Measurements from ENCODE around the gene VPS29. TPM values are rescaled to one million over a fixed set of nuclear protein-coding genes. Genes with fewer than 3 reads are reported as not detected.

Gene VPS29
- total RNA-seq, 1 experiment from 2014 or later, result 66.3 TPM

- TF ChIP-seq HMGXB4 (CRISPR knock-in tag; IDR thresholded peaks at IDR 0.05) (no peak), NFATC4 (CRISPR knock-in tag; IDR thresholded peaks at IDR 0.05) (no peak), GTF2I (CRISPR knock-in tag; conservative IDR thresholded peaks at IDR 0.05) (no peak), FOXJ3 (CRISPR knock-in tag; IDR thresholded peaks at IDR 0.05; ENCODE audit: borderline replicate concordance) (no peak), MLX (CRISPR knock-in tag; IDR thresholded peaks at IDR 0.05) (no peak), IRF1 (CRISPR knock-in tag; IDR thresholded peaks at IDR 0.05) (no peak)
Measured at GRCh38 chr12:110513842-110514241, 11.9 kb upstream of the VPS29 start (continued).

GRCh38 chr12:110508071-110508586 lies 6.2 kb upstream of the VPS29 start:
- peaks cover 26% of the 10 kb centered on the region for H3K27me3 Mint-ChIP-seq (ENCODE audit: low read depth)
- no peak for DNase-seq (ENCODE audit: low spot score)
- H3K9me3 Mint-ChIP-seq, result 0 out of 2 replicates have a peak, but pooled peaks cover 4% of the 10 kb centered on the region
- ChIA-PET CTCF (interaction anchor here (1.2 kb wide), 1 partner anchor 39 kb away, joined by 7 read pairs; the partner anchor contains the start of gene FAM216A), POLR2A (interaction anchor here (0.6 kb wide), 1 partner anchor 152 kb away, joined by 4 read pairs; no protein-coding TSS in a partner anchor)
- no peak overlapping the region for H3K27ac Mint-ChIP-seq
- ATAC-seq, result no peak
- no peaks in the 10 kb centered on the region for H3K36me3 Mint-ChIP-seq
- no peak overlapping the region for H3K4me3 Mint-ChIP-seq
- no peak for TF ChIP-seq MYBL2 (CRISPR knock-in tag; IDR thresholded peaks at IDR 0.05)
- TF ChIP-seq E2F1 (CRISPR knock-in tag; IDR thresholded peaks at IDR 0.05), result no peak
- TF ChIP-seq ZNF121 (CRISPR knock-in tag; IDR thresholded peaks at IDR 0.05), result no peak
- no peak for TF ChIP-seq GTF2I (CRISPR knock-in tag; conservative IDR thresholded peaks at IDR 0.05)
- TF ChIP-seq IRF1 (CRISPR knock-in tag; IDR thresholded peaks at IDR 0.05), result no peak
- TF ChIP-seq PREB (CRISPR knock-in tag; IDR thresholded peaks at IDR 0.05; ENCODE audit: borderline replicate concordance), result no peak
- TF ChIP-seq NR1H2 (CRISPR knock-in tag; IDR thresholded peaks at IDR 0.05), result no peak
- TF ChIP-seq SMAD4 (CRISPR knock-in tag; IDR thresholded peaks at IDR 0.05), result no peak
- H3K4me1 Mint-ChIP-seq, result no peaks in the 10 kb centered on the region

- Mint-ChIP-seq H3K9me3 (peaks cover 7% of the 10 kb centered on the region), H3K4me3 (no peak overlapping the region), H3K27me3 (ENCODE audit: low read depth) (peaks cover 37% of the 10 kb centered on the region), H3K4me1 (peaks cover 4% of the 10 kb centered on the region), H3K27ac (no peak overlapping the region), H3K36me3 (peaks cover 8% of the 10 kb centered on the region)
- ATAC-seq, result no peak
- ChIA-PET CTCF (no interaction called here), POLR2A (no interaction called here)
- no peak for DNase-seq (ENCODE audit: low spot score)
- TF ChIP-seq ZNF396 (CRISPR knock-in tag; IDR thresholded peaks at IDR 0.05; ENCODE audit: borderline replicate concordance) (no peak), PREB (CRISPR knock-in tag; IDR thresholded peaks at IDR 0.05; ENCODE audit: borderline replicate concordance) (no peak), USF1 (CRISPR knock-in tag; IDR thresholded peaks at IDR 0.05) (no peak), ZNF532 (CRISPR knock-in tag; IDR thresholded peaks at IDR 0.05; ENCODE audit: borderline replicate concordance) (no peak), PRRX2 (CRISPR knock-in tag; IDR thresholded peaks at IDR 0.05) (no peak), JUN (CRISPR knock-in tag; IDR thresholded peaks at IDR 0.05) (no peak)
Measured at GRCh38 chr12:110505332-110505731, 3.4 kb upstream of the VPS29 start.

Measured in WTC11 (cell line).